Measurements from ENCODE around the gene THEMIS2. TPM values are rescaled to one million over a fixed set of nuclear protein-coding genes. Genes with fewer than 3 reads are reported as not detected.
"Not testable (repeated sequence)": the region's sequence is repeated elsewhere in the genome, so short reads cannot be mapped to it uniquely, and the experiment has no call there.

The THEMIS2 gene
- total and polyA plus RNA-seq, 2 experiments from 2014 or later, result 0.92 to 1.7 TPM

GRCh38 chr1:27864264-27864895 lies 8.0 kb upstream of the THEMIS2 start:
- Histone ChIP-seq H3K4me1 (ENCODE audit: low read depth) (no peaks in the 10 kb centered on the region), H3K27ac (no peak overlapping the region), H3K4me3 (no peak overlapping the region), H3K36me3 (no peaks in the 10 kb centered on the region), H3K27me3 (no peaks in the 10 kb centered on the region), H3K9me3 (ENCODE audit: low read depth) (no peaks in the 10 kb centered on the region)
- no peak for DNase-seq (ENCODE audit: low read depth in 1 of 2, low spot score in 1 of 2)
- TF ChIP-seq CTCF (IDR thresholded peaks at IDR 0.05; ENCODE audit: low read depth, low read length), result no peak

- no peaks in the 10 kb centered on the region for H3K9me3 ChIP-seq (ENCODE audit: low read depth)
- no peaks in the 10 kb centered on the region for H3K36me3 ChIP-seq
- TF ChIP-seq CTCF (IDR thresholded peaks at IDR 0.05; ENCODE audit: low read depth, low read length), result no peak
- no peak for DNase-seq (ENCODE audit: low read depth in 1 of 2, low spot score in 1 of 2)
- H3K27ac ChIP-seq, result no peak overlapping the region
- no peaks in the 10 kb centered on the region for H3K27me3 ChIP-seq
- no peaks in the 10 kb centered on the region for H3K4me1 ChIP-seq (ENCODE audit: low read depth)
- no peak overlapping the region for H3K4me3 ChIP-seq
These were observed 6.5 kb upstream of the THEMIS2 start for GRCh38 chr1:27865821-27866220.

- no peak for DNase-seq (ENCODE audit: low read depth in 1 of 2, low spot score in 1 of 2)
- Histone ChIP-seq H3K27me3 (peaks cover 9% of the 10 kb centered on the region), H3K4me1 (ENCODE audit: low read depth) (no peaks in the 10 kb centered on the region), H3K4me3 (no peak overlapping the region), H3K27ac (no peak overlapping the region), H3K36me3 (no peaks in the 10 kb centered on the region), H3K9me3 (ENCODE audit: low read depth) (no peaks in the 10 kb centered on the region)
- TF ChIP-seq CTCF (IDR thresholded peaks at IDR 0.05; ENCODE audit: low read depth, low read length), result no peak
These were observed 3.8 kb upstream of the THEMIS2 start for GRCh38 chr1:27868556-27868931.

- no peak overlapping the region for H3K27ac ChIP-seq
- no peaks in the 10 kb centered on the region for H3K36me3 ChIP-seq
- no peak for DNase-seq (ENCODE audit: low read depth in 1 of 2, low spot score in 1 of 2)
- H3K4me3 ChIP-seq, result no peak overlapping the region
- peaks cover 9% of the 10 kb centered on the region for H3K27me3 ChIP-seq
- H3K4me1 ChIP-seq (ENCODE audit: low read depth), result no peaks in the 10 kb centered on the region
- TF ChIP-seq CTCF (IDR thresholded peaks at IDR 0.05; ENCODE audit: low read depth, low read length), result no peak
- H3K9me3 ChIP-seq (ENCODE audit: low read depth), result no peaks in the 10 kb centered on the region
These were observed 3.2 kb upstream of the THEMIS2 start for GRCh38 chr1:27868932-27869718.

GRCh38 chr1:27869719-27870085 lies 2.6 kb upstream of the THEMIS2 start:
- H3K36me3 ChIP-seq, result no peaks in the 10 kb centered on the region
- no peak overlapping the region for H3K27ac ChIP-seq
- DNase-seq (ENCODE audit: low read depth in 1 of 2, low spot score in 1 of 2), result no peak
- H3K27me3 ChIP-seq, result peaks cover 9% of the 10 kb centered on the region
- H3K9me3 ChIP-seq (ENCODE audit: low read depth), result no peaks in the 10 kb centered on the region
- no peak overlapping the region for H3K4me3 ChIP-seq
- no peak for TF ChIP-seq CTCF (IDR thresholded peaks at IDR 0.05; ENCODE audit: low read depth, low read length)
- no peaks in the 10 kb centered on the region for H3K4me1 ChIP-seq (ENCODE audit: low read depth)

- not testable (repeated sequence) for H3K9me3 ChIP-seq (ENCODE audit: low read depth); H3K27me3 ChIP-seq; H3K4me3 ChIP-seq; DNase-seq (ENCODE audit: low read depth in 1 of 2, low spot score in 1 of 2); H3K27ac ChIP-seq; H3K36me3 ChIP-seq; H3K4me1 ChIP-seq (ENCODE audit: low read depth)
These were observed 1.3 kb upstream of the THEMIS2 start for GRCh38 chr1:27871076-27871475.

Data from cardiac muscle cell (in vitro differentiated cells and primary cell).